ENCODE data around the gene PRDM10. TPM values are rescaled to one million over a fixed set of nuclear protein-coding genes. Genes with fewer than 3 reads are reported as not detected.
A peak's percentile ranks its signal among the peaks of the same experiment; 100 is the strongest.
"Not testable (repeated sequence)": the region's sequence is repeated elsewhere in the genome, so short reads cannot be mapped to it uniquely, and the experiment has no call there.

The PRDM10 gene
- total RNA-seq, 1 donor from 2014 or later, result 4.7 TPM

DNA sequence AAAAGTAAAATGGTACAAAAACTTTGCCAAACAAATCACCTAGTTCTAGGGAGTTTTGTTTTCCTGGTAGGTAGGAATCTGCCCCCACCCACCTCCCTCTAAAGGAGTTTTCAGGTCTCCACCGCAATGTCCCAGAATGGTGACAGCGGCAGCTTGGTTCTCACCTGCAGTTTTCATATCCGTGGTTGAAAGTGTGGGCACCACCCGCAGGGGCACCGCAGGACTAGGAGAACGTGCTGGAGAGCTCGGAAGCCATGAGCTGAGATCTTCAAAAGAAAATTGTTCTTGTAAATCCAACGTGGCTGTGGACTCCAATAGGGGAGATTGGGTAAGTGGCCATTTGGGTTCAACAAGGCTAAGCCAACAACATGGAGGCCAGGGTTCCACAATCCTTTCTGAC, 118.1 kb downstream of the PRDM10 start:
- no peak for DNase-seq (ENCODE audit: low read depth)
- Histone ChIP-seq H3K36me3 (ENCODE audit: control insufficient read depth, insufficient read depth, low read length) (peaks cover 39% of the 10 kb centered on the region), H3K4me3 (ENCODE audit: low read depth, low read length) (no peak overlapping the region), H3K27me3 (ENCODE audit: control insufficient read depth, insufficient read depth, low read length) (no peaks in the 10 kb centered on the region)
- FAIRE-seq, result no peak
- TF ChIP-seq, protein P1, sequence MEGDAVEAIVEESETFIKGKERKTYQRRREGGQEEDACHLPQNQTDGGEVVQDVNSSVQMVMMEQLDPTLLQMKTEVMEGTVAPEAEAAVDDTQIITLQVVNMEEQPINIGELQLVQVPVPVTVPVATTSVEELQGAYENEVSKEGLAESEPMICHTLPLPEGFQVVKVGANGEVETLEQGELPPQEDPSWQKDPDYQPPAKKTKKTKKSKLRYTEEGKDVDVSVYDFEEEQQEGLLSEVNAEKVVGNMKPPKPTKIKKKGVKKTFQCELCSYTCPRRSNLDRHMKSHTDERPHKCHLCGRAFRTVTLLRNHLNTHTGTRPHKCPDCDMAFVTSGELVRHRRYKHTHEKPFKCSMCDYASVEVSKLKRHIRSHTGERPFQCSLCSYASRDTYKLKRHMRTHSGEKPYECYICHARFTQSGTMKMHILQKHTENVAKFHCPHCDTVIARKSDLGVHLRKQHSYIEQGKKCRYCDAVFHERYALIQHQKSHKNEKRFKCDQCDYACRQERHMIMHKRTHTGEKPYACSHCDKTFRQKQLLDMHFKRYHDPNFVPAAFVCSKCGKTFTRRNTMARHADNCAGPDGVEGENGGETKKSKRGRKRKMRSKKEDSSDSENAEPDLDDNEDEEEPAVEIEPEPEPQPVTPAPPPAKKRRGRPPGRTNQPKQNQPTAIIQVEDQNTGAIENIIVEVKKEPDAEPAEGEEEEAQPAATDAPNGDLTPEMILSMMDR (IDR thresholded peaks at IDR 0.05; ENCODE audit: insufficient read depth, low read length, severe bottlenecking), result no peak

DNA sequence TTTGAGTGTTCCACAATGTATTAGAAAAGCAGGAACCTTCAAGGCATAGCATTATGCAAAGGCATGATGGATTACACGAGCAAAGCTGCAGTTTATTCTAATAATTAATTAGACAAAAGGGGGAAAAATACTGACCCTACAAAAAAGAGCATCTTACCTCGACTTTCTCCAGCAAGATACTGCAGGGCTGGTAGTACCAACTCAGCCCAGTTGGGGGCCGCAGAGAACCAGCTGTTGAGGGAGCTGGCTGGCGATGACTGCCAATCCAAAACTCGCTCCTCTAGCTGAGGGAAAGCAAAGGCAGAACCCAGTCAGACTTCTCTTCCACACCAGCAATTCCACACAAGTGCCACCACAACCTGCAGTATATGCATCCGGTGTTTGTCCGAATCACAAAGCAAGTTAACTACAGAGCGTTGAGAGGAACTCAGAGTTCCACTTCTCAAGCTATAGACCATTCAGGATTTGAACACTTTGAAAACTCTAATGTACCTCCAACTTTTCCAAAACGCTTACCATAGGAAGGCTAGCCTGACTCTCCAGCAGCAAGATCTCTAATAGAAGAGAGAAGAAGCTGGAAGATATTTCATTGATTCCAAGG, 121.0 kb downstream of the PRDM10 start:
- Histone ChIP-seq H3K36me3 (ENCODE audit: control insufficient read depth, insufficient read depth, low read length) (peaks cover 48% of the 10 kb centered on the region), H3K27me3 (ENCODE audit: control insufficient read depth, insufficient read depth, low read length) (no peaks in the 10 kb centered on the region), H3K4me3 (ENCODE audit: low read depth, low read length) (no peak overlapping the region)
- DNase-seq (ENCODE audit: low read depth) (peak; percentile 42), FAIRE-seq (no peak)
- TF ChIP-seq, protein P1 (IDR thresholded peaks at IDR 0.05; ENCODE audit: insufficient read depth, low read length, severe bottlenecking), result peak; percentile 72

DNA sequence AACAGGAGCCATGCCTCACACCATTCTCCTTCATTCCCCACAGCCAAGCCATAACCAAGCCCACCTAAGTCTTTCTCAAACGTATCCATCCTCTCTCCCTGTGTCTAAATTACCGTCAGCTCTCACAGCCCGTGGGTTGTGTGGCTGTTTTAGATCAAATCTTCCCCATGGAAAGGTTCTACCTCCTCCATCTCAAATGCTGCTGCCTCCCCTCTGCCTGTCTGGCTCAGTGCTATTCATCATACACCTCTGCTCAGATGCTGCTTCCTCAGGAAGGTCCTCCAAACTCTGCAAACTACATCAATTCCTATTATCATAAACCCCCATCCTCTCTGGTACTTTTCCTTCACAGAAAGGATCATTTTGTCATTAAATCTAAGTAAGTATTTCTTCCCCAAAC, 122.3 kb downstream of the PRDM10 start:
- TF ChIP-seq, protein P1 (IDR thresholded peaks at IDR 0.05; ENCODE audit: insufficient read depth, low read length, severe bottlenecking), result no peak
- FAIRE-seq (no peak), DNase-seq (ENCODE audit: low read depth) (no peak)
- no peak overlapping the region for H3K4me3 ChIP-seq (ENCODE audit: low read depth, low read length)
- H3K27me3 ChIP-seq (ENCODE audit: control insufficient read depth, insufficient read depth, low read length), result no peaks in the 10 kb centered on the region
- H3K36me3 ChIP-seq (ENCODE audit: control insufficient read depth, insufficient read depth, low read length), result peaks cover 48% of the 10 kb centered on the region

DNA sequence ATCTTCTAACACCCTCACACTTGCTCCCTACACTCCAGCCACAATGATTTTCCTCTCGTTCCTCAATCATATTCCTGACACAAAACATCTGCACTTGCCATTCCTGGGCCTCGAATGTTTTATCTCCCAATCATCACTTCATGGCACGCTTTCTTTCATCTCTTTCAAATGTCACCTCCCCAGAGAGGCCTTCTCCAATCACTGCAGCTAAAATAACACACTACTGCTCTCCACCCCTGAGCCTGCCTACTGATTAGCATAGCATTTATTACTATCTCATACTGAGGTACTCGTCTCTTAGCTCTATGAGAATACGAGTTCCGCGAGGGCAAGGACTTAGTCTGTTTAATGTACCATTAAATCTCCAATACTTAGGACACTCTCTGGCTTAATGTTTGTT, 130.7 kb downstream of the PRDM10 start:
- Histone ChIP-seq H3K27me3 (ENCODE audit: control insufficient read depth, insufficient read depth, low read length) (no peaks in the 10 kb centered on the region), H3K36me3 (ENCODE audit: control insufficient read depth, insufficient read depth, low read length) (peaks cover 47% of the 10 kb centered on the region), H3K4me3 (ENCODE audit: low read depth, low read length) (no peak overlapping the region)
- FAIRE-seq (no peak), DNase-seq (ENCODE audit: low read depth) (no peak)
- TF ChIP-seq, protein P1 (IDR thresholded peaks at IDR 0.05; ENCODE audit: insufficient read depth, low read length, severe bottlenecking), result no peak

DNA sequence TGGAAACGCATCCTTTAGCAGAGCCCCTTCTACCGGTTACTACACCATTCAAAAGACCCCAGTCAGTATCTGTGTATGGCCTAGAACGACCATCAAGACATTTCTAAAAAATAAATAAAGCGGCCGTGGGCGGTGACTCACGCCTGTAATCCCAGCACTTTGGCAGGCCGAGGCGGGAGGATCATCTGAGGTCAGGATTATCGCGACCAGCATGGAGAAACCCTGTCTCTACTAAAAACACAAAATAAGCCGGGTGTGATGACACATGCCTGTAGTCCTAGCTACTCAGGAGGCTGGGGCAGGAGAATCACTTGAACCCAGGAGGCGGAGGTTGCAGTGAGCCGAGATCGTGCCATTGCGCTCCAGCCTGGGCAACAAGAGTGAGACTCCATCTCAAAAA, 134.0 kb downstream of the PRDM10 start:
- FAIRE-seq; H3K4me3 ChIP-seq (ENCODE audit: low read depth, low read length); H3K27me3 ChIP-seq (ENCODE audit: control insufficient read depth, insufficient read depth, low read length); DNase-seq (ENCODE audit: low read depth): not testable (repeated sequence)
- peaks cover 34% of the 10 kb centered on the region for H3K36me3 ChIP-seq (ENCODE audit: control insufficient read depth, insufficient read depth, low read length)

DNA sequence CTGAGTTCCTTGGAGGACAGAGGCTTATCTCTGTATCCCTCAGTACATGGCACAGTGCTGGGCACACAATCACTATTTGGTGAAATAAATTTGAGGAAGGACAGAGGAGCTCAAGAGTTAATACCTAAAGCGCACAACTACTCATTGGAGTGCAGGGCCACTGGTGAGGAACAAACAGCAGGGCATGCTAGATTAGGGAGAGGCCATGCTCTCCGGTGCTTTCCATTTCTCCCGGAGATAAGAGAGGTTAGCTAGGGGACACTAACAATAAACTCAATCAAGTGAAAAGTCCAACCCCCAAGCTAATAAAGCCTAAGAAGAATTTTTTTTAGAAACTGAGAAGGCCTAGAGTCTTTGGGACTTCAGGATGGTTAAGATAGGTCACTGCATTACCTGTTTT, 136.3 kb downstream of the PRDM10 start:
- Histone ChIP-seq H3K4me3 (ENCODE audit: low read depth, low read length) (no peak overlapping the region), H3K27me3 (ENCODE audit: control insufficient read depth, insufficient read depth, low read length) (no peaks in the 10 kb centered on the region), H3K36me3 (ENCODE audit: control insufficient read depth, insufficient read depth, low read length) (peaks cover 22% of the 10 kb centered on the region)
- FAIRE-seq (no peak), DNase-seq (ENCODE audit: low read depth) (no peak)
- TF ChIP-seq, protein P1 (IDR thresholded peaks at IDR 0.05; ENCODE audit: insufficient read depth, low read length, severe bottlenecking), result no peak

All from bronchial epithelial cell (primary cell).